ENCODE results near the gene SLC29A3. TPM values are rescaled to one million over a fixed set of nuclear protein-coding genes. Genes with fewer than 3 reads are reported as not detected.

SLC29A3 gene
- total and polyA plus RNA-seq, 7 donors: 0.64 to 2.2 (median 0.81) TPM

DNA sequence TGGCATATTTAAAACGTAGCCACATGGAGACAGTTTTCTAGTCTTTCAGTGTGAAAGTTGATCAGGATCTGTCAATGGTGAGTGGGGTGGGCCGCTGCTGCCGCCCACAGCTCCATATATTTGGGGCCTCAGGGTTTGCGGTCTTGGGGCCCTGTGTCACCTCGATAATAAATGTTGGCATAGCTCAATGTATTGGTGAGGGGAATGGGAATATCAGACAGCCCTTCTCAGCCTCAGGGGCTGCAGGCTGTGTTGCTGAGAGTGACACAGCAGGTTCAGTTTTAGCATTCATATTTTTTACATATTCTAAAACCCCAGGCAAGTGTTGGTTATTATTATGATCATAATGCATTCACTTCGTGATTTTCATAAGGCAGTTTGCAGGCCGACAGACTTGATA is 82.9 kb downstream of the SLC29A3 start:
- Histone ChIP-seq H3K9me3 (no peaks in the 10 kb centered on the region), H3K27ac (no peak overlapping the region), H3K4me1 (peaks cover 12% of the 10 kb centered on the region), H3K36me3 (ENCODE audit: insufficient read depth in 1 of 2, low read depth in 1 of 2) (no peaks in the 10 kb centered on the region), H3K4me3 (no peak overlapping the region), H3K27me3 (ENCODE audit: insufficient read depth in 3 of 3, low read length in 2 of 3) (peaks cover 0 to 55% (median 21%) of the 10 kb centered on the region in 3 donors)
- 95 to 98% (median 97%) methylated on average over 7 of the region's 7 CpGs for WGBS, 3 donors
- no peak for DNase-seq
- ATAC-seq: no peak
- intact Hi-C loops (cut with DNase I): no loop called here
- TF ChIP-seq, protein P1, sequence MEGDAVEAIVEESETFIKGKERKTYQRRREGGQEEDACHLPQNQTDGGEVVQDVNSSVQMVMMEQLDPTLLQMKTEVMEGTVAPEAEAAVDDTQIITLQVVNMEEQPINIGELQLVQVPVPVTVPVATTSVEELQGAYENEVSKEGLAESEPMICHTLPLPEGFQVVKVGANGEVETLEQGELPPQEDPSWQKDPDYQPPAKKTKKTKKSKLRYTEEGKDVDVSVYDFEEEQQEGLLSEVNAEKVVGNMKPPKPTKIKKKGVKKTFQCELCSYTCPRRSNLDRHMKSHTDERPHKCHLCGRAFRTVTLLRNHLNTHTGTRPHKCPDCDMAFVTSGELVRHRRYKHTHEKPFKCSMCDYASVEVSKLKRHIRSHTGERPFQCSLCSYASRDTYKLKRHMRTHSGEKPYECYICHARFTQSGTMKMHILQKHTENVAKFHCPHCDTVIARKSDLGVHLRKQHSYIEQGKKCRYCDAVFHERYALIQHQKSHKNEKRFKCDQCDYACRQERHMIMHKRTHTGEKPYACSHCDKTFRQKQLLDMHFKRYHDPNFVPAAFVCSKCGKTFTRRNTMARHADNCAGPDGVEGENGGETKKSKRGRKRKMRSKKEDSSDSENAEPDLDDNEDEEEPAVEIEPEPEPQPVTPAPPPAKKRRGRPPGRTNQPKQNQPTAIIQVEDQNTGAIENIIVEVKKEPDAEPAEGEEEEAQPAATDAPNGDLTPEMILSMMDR (IDR thresholded peaks at IDR 0.05): no peak

DNA sequence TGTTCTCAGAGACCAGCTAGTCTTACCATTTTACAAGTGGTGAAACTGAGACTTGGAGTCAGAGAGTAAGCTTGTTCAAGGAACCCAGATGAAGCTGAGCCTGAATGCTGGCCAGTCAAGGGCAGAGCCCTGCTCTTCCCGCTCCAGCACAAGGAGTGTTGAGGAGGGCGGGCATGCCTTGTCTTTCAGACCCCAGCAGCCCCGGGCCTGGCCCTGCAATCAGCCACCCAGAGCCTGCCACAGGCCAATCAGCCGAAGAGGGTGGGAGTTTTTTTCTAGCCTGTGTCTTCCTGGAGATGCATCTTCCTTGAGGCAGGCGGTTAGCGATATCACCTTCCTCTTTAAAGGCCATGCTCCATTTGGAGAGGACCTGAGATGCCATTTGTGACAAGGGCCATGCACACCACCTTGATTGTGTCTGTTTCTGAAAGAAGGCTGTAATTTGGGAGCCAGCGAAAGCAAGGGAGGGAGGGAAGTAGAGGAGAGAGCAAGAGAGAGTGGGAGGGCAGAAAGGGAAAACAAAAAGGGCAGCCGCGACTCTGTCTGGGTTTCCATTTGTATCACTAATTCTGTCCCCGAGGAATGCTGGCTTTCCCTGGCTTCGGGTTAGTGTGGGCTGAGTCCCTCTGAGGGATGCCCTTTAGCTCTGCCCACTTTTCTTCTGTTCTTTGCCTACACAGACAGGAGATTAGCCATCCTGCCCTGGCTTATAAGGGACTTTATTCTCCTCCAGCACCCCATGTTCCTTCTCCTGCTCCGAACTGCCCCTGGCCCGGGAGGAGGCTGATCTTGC is 85.6 kb downstream of the SLC29A3 start:
- Histone ChIP-seq H3K9me3 (no peaks in the 10 kb centered on the region), H3K4me1 (no peaks in the 10 kb centered on the region), H3K27ac (no peak overlapping the region), H3K27me3 (ENCODE audit: insufficient read depth in 3 of 3, low read length in 2 of 3) (peaks cover 0 to 31% (median 5%) of the 10 kb centered on the region in 3 donors), H3K4me3 (no peak overlapping the region), H3K36me3 (ENCODE audit: insufficient read depth in 1 of 2, low read depth in 1 of 2) (no peaks in the 10 kb centered on the region)
- 70 to 76% (median 71%) methylated on average over 13 of the region's 13 CpGs for WGBS, 3 donors
- intact Hi-C loops (cut with DNase I): no loop called here
- TF ChIP-seq, protein P1 (IDR thresholded peaks at IDR 0.05): no peak
- ATAC-seq: no peak
- no peak for DNase-seq

DNA sequence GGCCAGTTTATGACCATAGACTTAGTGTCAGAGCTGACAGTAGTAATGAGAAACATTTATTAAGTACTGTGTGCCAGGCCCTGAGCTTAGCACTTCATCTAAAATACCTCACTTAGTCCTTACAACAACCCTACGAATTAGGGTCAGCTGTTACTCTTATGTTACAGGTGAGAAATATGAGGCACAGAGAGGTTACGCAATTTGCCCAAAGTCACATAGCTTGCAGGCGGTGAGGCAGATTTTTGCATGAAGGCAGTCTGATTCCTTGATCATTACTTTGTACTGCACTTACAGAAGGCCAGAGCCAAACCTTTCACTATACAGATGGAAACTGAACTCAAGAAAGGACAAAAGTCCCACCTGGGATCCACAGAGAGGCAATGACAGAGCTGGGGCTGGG is 87.8 kb downstream of the SLC29A3 start:
- Histone ChIP-seq H3K4me3 (no peak overlapping the region), H3K4me1 (no peaks in the 10 kb centered on the region), H3K9me3 (peaks cover 15% of the 10 kb centered on the region), H3K27ac (no peak overlapping the region), H3K36me3 (ENCODE audit: insufficient read depth in 1 of 2, low read depth in 1 of 2) (no peaks in the 10 kb centered on the region), H3K27me3 (ENCODE audit: insufficient read depth in 3 of 3, low read length in 2 of 3) (peaks cover 0 to 11% (median 0%) of the 10 kb centered on the region in 3 donors)
- ATAC-seq (no peak), DNase-seq (no peak)
- intact Hi-C loops (cut with DNase I): no loop called here
- TF ChIP-seq, protein P1 (IDR thresholded peaks at IDR 0.05): no peak
- 84 to 95% (median 90%) methylated on average over 3 of the region's 3 CpGs for WGBS, 3 donors

DNA sequence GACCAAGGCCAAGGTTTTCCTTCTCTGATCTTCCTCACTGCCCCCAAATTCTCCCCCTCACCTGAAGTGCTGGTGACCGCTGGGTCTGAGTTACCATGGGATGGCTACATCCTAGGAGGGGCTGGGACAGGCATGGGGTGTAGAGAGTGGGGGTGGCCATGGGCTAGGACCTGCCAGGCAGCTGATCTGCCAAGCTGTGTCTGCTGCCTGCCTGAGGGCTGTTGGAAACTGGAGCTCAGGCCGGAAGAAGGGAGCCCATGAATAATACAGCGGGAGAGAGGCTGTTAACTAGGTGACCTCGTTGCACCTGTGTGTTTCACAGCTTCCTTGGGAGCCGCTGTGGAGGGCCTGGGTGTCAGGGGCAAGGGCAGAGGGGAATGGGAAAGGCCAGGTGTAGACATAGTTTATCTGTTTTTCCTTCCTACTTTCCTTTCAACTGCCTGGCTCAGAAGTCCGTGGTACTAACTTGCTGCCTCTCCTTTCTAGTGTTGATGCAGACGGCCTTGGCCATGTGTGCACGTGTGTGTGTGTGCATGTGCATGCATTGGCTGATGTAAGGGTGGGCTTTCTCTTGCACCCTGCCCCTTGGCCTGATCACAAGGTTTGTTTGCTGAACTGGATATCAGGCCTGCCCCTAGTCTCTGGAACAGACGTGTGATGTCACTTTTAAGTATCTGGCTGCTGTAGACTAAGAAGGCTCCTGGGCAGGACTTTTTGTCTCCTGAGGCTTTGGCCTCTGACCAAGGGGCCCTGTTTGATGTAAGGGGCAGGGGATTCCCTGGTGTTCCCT is 89.6 kb downstream of the SLC29A3 start:
- Histone ChIP-seq H3K4me3 (no peak overlapping the region), H3K27me3 (ENCODE audit: insufficient read depth in 3 of 3, low read length in 2 of 3) (peaks cover 0 to 7% (median 0%) of the 10 kb centered on the region in 3 donors), H3K9me3 (peaks cover 19% of the 10 kb centered on the region), H3K27ac (no peak overlapping the region), H3K4me1 (no peaks in the 10 kb centered on the region), H3K36me3 (ENCODE audit: insufficient read depth in 1 of 2, low read depth in 1 of 2) (no peaks in the 10 kb centered on the region)
- DNase-seq (no peak), ATAC-seq (no peak)
- intact Hi-C loops (cut with DNase I): no loop called here
- TF ChIP-seq, protein P1 (IDR thresholded peaks at IDR 0.05): no peak
- 75 to 85% (median 84%) methylated on average over 9 of the region's 9 CpGs for WGBS, 3 donors

Data from psoas muscle (tissue), 8 donors.